ENCODE data around the gene CHRDL1. TPM values are rescaled to one million over a fixed set of nuclear protein-coding genes. Genes with fewer than 3 reads are reported as not detected.

CHRDL1 gene
- total and polyA plus RNA-seq, 4 experiments from 2014 or later, result not detected

GRCh38 chrX:110722135-110722534 lies 73.5 kb downstream of the CHRDL1 start:
- Histone ChIP-seq H3K27me3 (ENCODE audit: insufficient read depth, low read length) (no peaks in the 10 kb centered on the region), H3K27ac (ENCODE audit: low read depth, low read length) (no peak overlapping the region), H3K36me3 (ENCODE audit: insufficient read depth, low read length) (no peaks in the 10 kb centered on the region), H3K4me3 (ENCODE audit: low read length in 2 of 2) (no peak overlapping the region), H3K9me3 (ENCODE audit: control insufficient read depth in 1 of 2, low read length in 2 of 2) (no peaks in the 10 kb centered on the region), H3K4me1 (ENCODE audit: insufficient read depth, low read length) (no peaks in the 10 kb centered on the region)
- H3K27ac Mint-ChIP-seq, result no peak overlapping the region
- H3K4me3 Mint-ChIP-seq, result no peak overlapping the region
- intact Hi-C loops (cut with micrococcal nuclease), result no loop called here
- H3K4me1 Mint-ChIP-seq, result no peaks in the 10 kb centered on the region
- ChIA-PET CTCF (ENCODE audit: partially characterized antibody) (no interaction called here), POLR2A (ENCODE audit: partially characterized antibody) (no interaction called here)
- H3K9me3 Mint-ChIP-seq, result no peaks in the 10 kb centered on the region
- no peaks in the 10 kb centered on the region for H3K36me3 Mint-ChIP-seq
- H3K27me3 Mint-ChIP-seq, result peaks cover 0 to 2% of the 10 kb centered on the region in 2 donors
- DNase-seq, result no peak

GRCh38 chrX:110713666-110714065 lies 82.0 kb downstream of the CHRDL1 start:
- POLR2A ChIA-PET (ENCODE audit: partially characterized antibody), result no interaction called here
- Histone ChIP-seq H3K27me3 (ENCODE audit: insufficient read depth, low read length) (no peaks in the 10 kb centered on the region), H3K4me3 (ENCODE audit: low read length in 2 of 2) (no peak overlapping the region), H3K9me3 (ENCODE audit: control insufficient read depth in 1 of 2, low read length in 2 of 2) (no peaks in the 10 kb centered on the region), H3K27ac (ENCODE audit: low read depth, low read length) (no peak overlapping the region), H3K4me1 (ENCODE audit: insufficient read depth, low read length) (no peaks in the 10 kb centered on the region), H3K36me3 (ENCODE audit: insufficient read depth, low read length) (no peaks in the 10 kb centered on the region)
- Mint-ChIP-seq H3K9me3 (peaks cover 0 to 1% (median 0%) of the 10 kb centered on the region in 8 donors), H3K27ac (no peak overlapping the region), H3K4me3 (no peak overlapping the region), H3K36me3 (no peaks in the 10 kb centered on the region), H3K4me1 (no peaks in the 10 kb centered on the region), H3K27me3 (no peaks in the 10 kb centered on the region)
- no peak for DNase-seq
- intact Hi-C loops (cut with micrococcal nuclease), result no loop called here
- CTCF ChIA-PET (ENCODE audit: partially characterized antibody), result no interaction called here

GRCh38 chrX:110706446-110706845 lies 89.2 kb downstream of the CHRDL1 start:
- POLR2A ChIA-PET (ENCODE audit: partially characterized antibody), result no interaction called here
- no peaks in the 10 kb centered on the region for H3K4me1 ChIP-seq (ENCODE audit: insufficient read depth, low read length)
- no peaks in the 10 kb centered on the region for H3K9me3 ChIP-seq (ENCODE audit: control insufficient read depth in 1 of 2, low read length in 2 of 2)
- no peak overlapping the region for H3K27ac ChIP-seq (ENCODE audit: low read depth, low read length)
- intact Hi-C loops (cut with micrococcal nuclease), result no loop called here
- Mint-ChIP-seq H3K27me3 (peaks cover 0 to 2% of the 10 kb centered on the region in 2 donors), H3K36me3 (no peaks in the 10 kb centered on the region), H3K4me1 (no peaks in the 10 kb centered on the region), H3K9me3 (peaks cover 0 to 6% (median 0%) of the 10 kb centered on the region in 8 donors), H3K27ac (no peak overlapping the region), H3K4me3 (no peak overlapping the region)
- no peaks in the 10 kb centered on the region for H3K27me3 ChIP-seq (ENCODE audit: insufficient read depth, low read length)
- no peak for DNase-seq
- CTCF ChIA-PET (ENCODE audit: partially characterized antibody), result no interaction called here
- H3K4me3 ChIP-seq (ENCODE audit: low read length in 2 of 2), result no peak overlapping the region
- no peaks in the 10 kb centered on the region for H3K36me3 ChIP-seq (ENCODE audit: insufficient read depth, low read length)

GRCh38 chrX:110703641-110704040 lies 92.0 kb downstream of the CHRDL1 start:
- ChIA-PET CTCF (ENCODE audit: partially characterized antibody) (no interaction called here), POLR2A (ENCODE audit: partially characterized antibody) (no interaction called here)
- Histone ChIP-seq H3K4me3 (ENCODE audit: low read length in 2 of 2) (no peak overlapping the region), H3K27ac (ENCODE audit: low read depth, low read length) (no peak overlapping the region), H3K4me1 (ENCODE audit: insufficient read depth, low read length) (no peaks in the 10 kb centered on the region), H3K9me3 (ENCODE audit: control insufficient read depth in 1 of 2, low read length in 2 of 2) (no peaks in the 10 kb centered on the region), H3K27me3 (ENCODE audit: insufficient read depth, low read length) (no peaks in the 10 kb centered on the region), H3K36me3 (ENCODE audit: insufficient read depth, low read length) (no peaks in the 10 kb centered on the region)
- no peaks in the 10 kb centered on the region for H3K4me1 Mint-ChIP-seq
- peaks cover 0 to 4% of the 10 kb centered on the region in 2 donors for H3K27me3 Mint-ChIP-seq
- H3K4me3 Mint-ChIP-seq, result no peak overlapping the region
- H3K9me3 Mint-ChIP-seq, result peaks cover 0 to 6% (median 0%) of the 10 kb centered on the region in 8 donors
- intact Hi-C loops (cut with micrococcal nuclease), result no loop called here
- no peak for DNase-seq
- H3K27ac Mint-ChIP-seq, result no peak overlapping the region
- no peaks in the 10 kb centered on the region for H3K36me3 Mint-ChIP-seq

- Mint-ChIP-seq H3K4me1 (no peaks in the 10 kb centered on the region), H3K27ac (no peak overlapping the region), H3K9me3 (no peaks in the 10 kb centered on the region), H3K27me3 (peaks cover 0 to 4% of the 10 kb centered on the region in 2 donors), H3K4me3 (no peak overlapping the region), H3K36me3 (no peaks in the 10 kb centered on the region)
- no peak for DNase-seq
- intact Hi-C loops (cut with micrococcal nuclease), result no loop called here
- CTCF ChIA-PET (ENCODE audit: partially characterized antibody), result no interaction called here
- POLR2A ChIA-PET (ENCODE audit: partially characterized antibody), result no interaction called here
- no peak overlapping the region for H3K4me3 ChIP-seq (ENCODE audit: low read length in 2 of 2)
- H3K27ac ChIP-seq (ENCODE audit: low read depth, low read length), result no peak overlapping the region
- no peaks in the 10 kb centered on the region for H3K9me3 ChIP-seq (ENCODE audit: control insufficient read depth in 1 of 2, low read length in 2 of 2)
- H3K4me1 ChIP-seq (ENCODE audit: insufficient read depth, low read length), result no peaks in the 10 kb centered on the region
- H3K27me3 ChIP-seq (ENCODE audit: insufficient read depth, low read length), result no peaks in the 10 kb centered on the region
- H3K36me3 ChIP-seq (ENCODE audit: insufficient read depth, low read length), result no peaks in the 10 kb centered on the region
These were observed 96.5 kb downstream of the CHRDL1 start for GRCh38 chrX:110699109-110699508.

- no peak overlapping the region for H3K4me3 ChIP-seq (ENCODE audit: low read length in 2 of 2)
- no peak overlapping the region for H3K27ac Mint-ChIP-seq
- no peaks in the 10 kb centered on the region for H3K4me1 ChIP-seq (ENCODE audit: insufficient read depth, low read length)
- CTCF ChIA-PET (ENCODE audit: partially characterized antibody), result no interaction called here
- H3K36me3 ChIP-seq (ENCODE audit: insufficient read depth, low read length), result no peaks in the 10 kb centered on the region
- H3K27me3 ChIP-seq (ENCODE audit: insufficient read depth, low read length), result no peaks in the 10 kb centered on the region
- no peak overlapping the region for H3K4me3 Mint-ChIP-seq
- intact Hi-C loops (cut with micrococcal nuclease), result no loop called here
- no peaks in the 10 kb centered on the region for H3K9me3 ChIP-seq (ENCODE audit: control insufficient read depth in 1 of 2, low read length in 2 of 2)
- no peaks in the 10 kb centered on the region for H3K4me1 Mint-ChIP-seq
- POLR2A ChIA-PET (ENCODE audit: partially characterized antibody), result no interaction called here
- H3K27ac ChIP-seq (ENCODE audit: low read depth, low read length), result no peak overlapping the region
- DNase-seq, result no peak
- H3K27me3 Mint-ChIP-seq, result peaks cover 0 to 4% of the 10 kb centered on the region in 2 donors
- no peaks in the 10 kb centered on the region for H3K36me3 Mint-ChIP-seq
- H3K9me3 Mint-ChIP-seq, result no peaks in the 10 kb centered on the region
These were observed 96.9 kb downstream of the CHRDL1 start for GRCh38 chrX:110698696-110699095.

GRCh38 chrX:110692866-110693265 lies 102.8 kb downstream of the CHRDL1 start:
- Mint-ChIP-seq H3K4me1 (no peaks in the 10 kb centered on the region), H3K27ac (no peak overlapping the region), H3K4me3 (no peak overlapping the region), H3K36me3 (no peaks in the 10 kb centered on the region), H3K9me3 (no peaks in the 10 kb centered on the region), H3K27me3 (no peaks in the 10 kb centered on the region)
- DNase-seq, result no peak
- Histone ChIP-seq H3K27ac (ENCODE audit: low read depth, low read length) (no peak overlapping the region), H3K4me1 (ENCODE audit: insufficient read depth, low read length) (no peaks in the 10 kb centered on the region), H3K9me3 (ENCODE audit: control insufficient read depth in 1 of 2, low read length in 2 of 2) (no peaks in the 10 kb centered on the region), H3K27me3 (ENCODE audit: insufficient read depth, low read length) (no peaks in the 10 kb centered on the region), H3K36me3 (ENCODE audit: insufficient read depth, low read length) (no peaks in the 10 kb centered on the region), H3K4me3 (ENCODE audit: low read length in 2 of 2) (no peak overlapping the region)
- POLR2A ChIA-PET (ENCODE audit: partially characterized antibody), result no interaction called here
- CTCF ChIA-PET (ENCODE audit: partially characterized antibody), result no interaction called here
- intact Hi-C loops (cut with micrococcal nuclease), result no loop called here

GRCh38 chrX:110691446-110691845 lies 104.2 kb downstream of the CHRDL1 start:
- H3K4me3 Mint-ChIP-seq, result no peak overlapping the region
- intact Hi-C loops (cut with micrococcal nuclease), result no loop called here
- H3K27me3 ChIP-seq (ENCODE audit: insufficient read depth, low read length), result no peaks in the 10 kb centered on the region
- DNase-seq, result no peak
- no peaks in the 10 kb centered on the region for H3K4me1 Mint-ChIP-seq
- H3K4me1 ChIP-seq (ENCODE audit: insufficient read depth, low read length), result no peaks in the 10 kb centered on the region
- no peak overlapping the region for H3K4me3 ChIP-seq (ENCODE audit: low read length in 2 of 2)
- H3K27ac ChIP-seq (ENCODE audit: low read depth, low read length), result no peak overlapping the region
- H3K27me3 Mint-ChIP-seq, result no peaks in the 10 kb centered on the region
- POLR2A ChIA-PET (ENCODE audit: partially characterized antibody), result no interaction called here
- no peaks in the 10 kb centered on the region for H3K9me3 ChIP-seq (ENCODE audit: control insufficient read depth in 1 of 2, low read length in 2 of 2)
- H3K36me3 Mint-ChIP-seq, result no peaks in the 10 kb centered on the region
- CTCF ChIA-PET (ENCODE audit: partially characterized antibody), result no interaction called here
- no peaks in the 10 kb centered on the region for H3K9me3 Mint-ChIP-seq
- no peak overlapping the region for H3K27ac Mint-ChIP-seq
- H3K36me3 ChIP-seq (ENCODE audit: insufficient read depth, low read length), result no peaks in the 10 kb centered on the region
